Lower leg skin (tissue), 4 donors: ENCODE measurements around the gene SMIM9. TPM values are rescaled to one million over a fixed set of nuclear protein-coding genes. Genes with fewer than 3 reads are reported as not detected.

Source experiments
- DNase-seq, 2 donors: peaks; one replicate each; pipeline ENCODE4 v3.0.0-alpha.2; 2019; ENCODE audit warnings: low spot score in 2 of 2
- H3K4me3 ChIP-seq: fragments of 200-600 bp; sonication (generic); 2 replicates; pipeline ENCODE4 v1.5.1; 2017; ENCODE audit warnings: mild to moderate bottlenecking, low read depth; ENCODE audit not compliant: poor library complexity, severe bottlenecking
- CTCF ChIP-seq, 3 donors: fragments of 450-650 bp; IDR thresholded peaks; one replicate each; pipeline ENCODE4 v1.5.1; 2016; ENCODE audit warnings: antibody characterized with exemption in 3 of 3, mild to moderate bottlenecking in 3 of 3, moderate library complexity in 2 of 3
- POLR2A ChIP-seq, 2 donors: fragments of 450-650 bp; IDR thresholded peaks; one replicate each; pipeline ENCODE4 v1.6.1; 2016 to 2017; ENCODE audit warnings: antibody characterized with exemption in 2 of 2, mild to moderate bottlenecking in 1 of 2, moderate library complexity in 1 of 2
- WGBS, 2 donors: methylation state at CpG; one replicate each; pipeline ENCODE4 v1.1.5; 2018; 5-methylcytosine and 5-hydroxymethylcytosine counted together
- intact Hi-C: fragments of 100-400 bp; cut with DNase I; formaldehyde crosslinking; loops from one replicate; pipeline ENCODE4 v1.15.0; 2023; ENCODE audit warnings: low total_unique reads
- total RNA-seq, 4 donors: library from RNA; depleted of rRNA; stranded (reverse); fragments of >200 nt; gene quantifications; one replicate each; pipeline ENCODE4 v1.1.0, GENCODE V29; 2016

SMIM9 gene
- total RNA-seq, 4 donors from 2014 or later, result not detected

GRCh38 chrX:154780968-154781367 is 53.5 kb downstream of the SMIM9 start:
- no peak for TF ChIP-seq POLR2A (IDR thresholded peaks at IDR 0.05)
- no peak for TF ChIP-seq CTCF (IDR thresholded peaks at IDR 0.05)
- intact Hi-C loops, result no loop called here
- no peak overlapping the region for H3K4me3 ChIP-seq
- WGBS, 2 donors, result 85 to 91% methylated on average over 8 to 9 of the region's 9 CpGs
- no peak for DNase-seq

- DNase-seq, result no peak
- H3K4me3 ChIP-seq, result no peak overlapping the region
- intact Hi-C loops, result no loop called here
- no peak for TF ChIP-seq CTCF (IDR thresholded peaks at IDR 0.05)
- no peak for TF ChIP-seq POLR2A (IDR thresholded peaks at IDR 0.05)
- WGBS, 2 donors, result 86 to 90% methylated on average over 4 of the region's 4 CpGs
These were observed 55.2 kb downstream of the SMIM9 start for GRCh38 chrX:154779261-154779660.

GRCh38 chrX:154776753-154777152 is 57.7 kb downstream of the SMIM9 start:
- TF ChIP-seq CTCF (IDR thresholded peaks at IDR 0.05), result no peak
- no peak for TF ChIP-seq POLR2A (IDR thresholded peaks at IDR 0.05)
- DNase-seq, result no peak
- no peak overlapping the region for H3K4me3 ChIP-seq
- intact Hi-C loops, result no loop called here
- 90 to 91% methylated on average over 2 of the region's 2 CpGs for WGBS, 2 donors

DNA sequence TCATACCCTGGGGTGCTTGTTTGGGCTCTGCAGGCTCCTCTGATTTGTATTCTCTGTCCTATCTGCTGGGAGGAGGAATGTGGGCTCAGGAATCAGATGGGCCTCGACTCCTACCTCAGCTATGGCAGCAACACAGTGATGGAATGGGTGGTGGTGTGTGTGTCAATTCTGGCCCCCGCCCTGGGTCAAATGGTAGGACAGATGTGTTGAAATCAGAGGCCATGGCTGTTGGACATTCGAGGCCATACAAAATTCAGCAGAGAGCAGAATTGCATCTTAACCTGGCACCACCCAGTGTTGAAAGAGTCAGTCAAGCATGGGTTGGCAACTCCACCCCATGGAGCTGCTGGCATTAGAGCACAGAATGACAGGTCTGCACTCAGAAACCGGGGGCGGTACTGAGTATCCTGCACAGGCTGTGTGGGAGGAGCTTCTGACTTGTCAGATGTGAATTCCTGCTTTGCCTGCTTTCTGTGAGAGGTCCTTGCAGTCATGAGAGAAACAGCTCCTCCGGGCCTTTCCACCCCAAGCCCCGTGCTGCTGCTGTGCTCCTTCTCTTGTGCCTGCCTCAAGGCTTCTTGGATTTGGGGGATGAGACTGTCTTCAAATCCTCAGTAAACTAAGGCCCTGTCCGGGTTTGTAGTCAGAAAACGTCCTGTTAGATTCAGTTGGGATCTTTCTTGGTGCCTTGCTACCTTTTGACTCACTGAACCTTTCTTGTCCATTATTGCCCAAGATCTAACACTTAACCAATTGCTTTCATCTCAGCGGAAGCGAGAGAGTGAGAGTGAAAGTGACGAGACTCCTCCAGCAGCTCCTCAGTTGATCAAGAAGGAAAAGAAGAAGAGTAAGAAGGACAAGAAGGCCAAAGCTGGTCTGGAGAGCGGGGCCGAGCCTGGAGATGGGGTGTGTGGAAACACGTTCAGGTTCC is 58.8 kb downstream of the SMIM9 start:
- WGBS, 2 donors, result 71 to 84% methylated on average over 11 to 15 of the region's 15 CpGs
- TF ChIP-seq POLR2A (IDR thresholded peaks at IDR 0.05), result no peak
- no peak for TF ChIP-seq CTCF (IDR thresholded peaks at IDR 0.05)
- no peak overlapping the region for H3K4me3 ChIP-seq
- intact Hi-C loops, result no loop called here
- no peak for DNase-seq

DNA sequence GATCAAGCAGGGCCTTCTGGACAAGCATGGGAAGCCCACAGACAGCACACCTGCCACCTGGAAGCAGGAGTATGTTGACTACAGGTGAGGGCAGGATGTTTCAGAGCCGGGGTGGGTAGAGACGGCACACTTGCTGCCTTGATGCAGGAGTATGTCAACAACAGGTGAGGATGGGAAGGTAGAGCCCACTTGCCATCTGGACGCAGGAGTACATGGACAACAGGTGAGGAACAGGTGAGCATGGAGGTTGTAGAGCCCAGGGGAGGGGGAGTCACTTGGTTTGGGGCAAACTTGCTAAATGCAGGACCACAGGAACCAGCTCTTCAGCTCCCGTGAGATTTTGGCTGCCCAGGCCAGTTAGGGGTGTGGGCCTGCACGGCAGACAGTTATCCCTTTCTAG is 59.8 kb downstream of the SMIM9 start:
- no peak for TF ChIP-seq POLR2A (IDR thresholded peaks at IDR 0.05)
- no peak for TF ChIP-seq CTCF (IDR thresholded peaks at IDR 0.05)
- intact Hi-C loops, result no loop called here
- no peak for DNase-seq
- 77 to 85% methylated on average over 5 of the region's 5 CpGs for WGBS, 2 donors
- H3K4me3 ChIP-seq, result no peak overlapping the region

Other genes starting within 250 kb of the SMIM9 start
- gene CTAG1A, start 249.5 kb downstream of the SMIM9 start, total RNA-seq, result not detected
- not detected for gene CTAG1B, start 215.4 kb downstream of the SMIM9 start, total RNA-seq
- gene CTAG2, start 181.1 kb downstream of the SMIM9 start, total RNA-seq, result not detected
- gene GAB3, start 83.6 kb downstream of the SMIM9 start, total RNA-seq, result 1 to 10 TPM in 3 of 4 donors, under 1 TPM in 1; 0.30 to 1.8 (median 1.4) TPM
- 10 to 100 TPM; 25.8 to 33.9 (median 29.3) TPM for gene DKC1, start 71.8 kb downstream of the SMIM9 start, total RNA-seq
- 10 to 100 TPM in 2 of 4 donors, 1 to 10 TPM in 2; 8.7 to 14.5 (median 10.5) TPM for gene MPP1, start 29.2 kb downstream of the SMIM9 start, total RNA-seq
- gene F8A1, start 51.7 kb upstream of the SMIM9 start, total RNA-seq, result 1 to 10 TPM; 3.8 to 9.4 (median 5.9) TPM
- 1 to 10 TPM; 2.0 to 7.3 (median 7.0) TPM for gene F8, start 188.1 kb upstream of the SMIM9 start, total RNA-seq
- 10 to 100 TPM; 21.1 to 35.8 (median 27.3) TPM for gene FUNDC2, start 192.2 kb upstream of the SMIM9 start, total RNA-seq
- 10 to 100 TPM; 17.8 to 22.2 (median 18.5) TPM for gene CMC4, start 236.5 kb upstream of the SMIM9 start, total RNA-seq
- 1 to 10 TPM; 1.0 to 1.6 (median 1.3) TPM for gene MTCP1, start 236.5 kb upstream of the SMIM9 start, total RNA-seq
- gene BRCC3, start 236.8 kb upstream of the SMIM9 start, total RNA-seq, result 10 to 100 TPM in 3 of 4 donors, 1 to 10 TPM in 1; 8.2 to 14.1 (median 11.6) TPM